ENCODE results near the gene CELF2.
A peak's percentile ranks its signal among the peaks of the same experiment; 100 is the strongest.

- TF ChIP-seq CTCF (IDR thresholded peaks at IDR 0.05; ENCODE audit: borderline replicate concordance, extremely low read depth, low read length, poor library complexity, severe bottlenecking): peak; percentile 33
- TF ChIP-seq EZH2 (IDR thresholded peaks at IDR 0.05; ENCODE audit: borderline replicate concordance, low read depth, low read length, severe bottlenecking): no peak
Measured at GRCh38 chr10:11367505-11367904, 349.8 kb downstream of the CELF2 start.

Measured in DND-41 (cell line).